SK-N-SH (cell line): ENCODE results near the gene SOX13. TPM values are rescaled to one million over a fixed set of nuclear protein-coding genes. Genes with fewer than 3 reads are reported as not detected.

Source experiments
- CTCF ChIA-PET: fragments of 300-600, 350-600 bp; formaldehyde crosslinking; extraction: SDS; loops from one replicate; lab custom pipeline; 2021; lab: Yijun Ruan, JAX
- POLR2A ChIA-PET: fragments of 350-600 bp; sonication (Branson Sonifier 250); formaldehyde crosslinking; extraction: SDS; loops from one replicate; lab custom pipeline; 2020; ENCODE audit warnings: antibody characterized with exemption, inconsistent platforms; lab: Yijun Ruan, JAX
- DNase-seq: peaks from one replicate; pipeline ENCODE4 v3.0.0; 2012
- H2AFZ ChIP-seq: fragments of 200-600 bp; sonication (generic); 2 replicates; pipeline ENCODE4 v1.8.1; 2016; ENCODE audit warnings: antibody characterized with exemption, mild to moderate bottlenecking, low read depth
- H3F3A ChIP-seq: fragments of 200-600 bp; sonication (generic); replicated peaks from 2 replicates; pipeline ENCODE3; 2016; ENCODE audit warnings: antibody characterized with exemption, mild to moderate bottlenecking; ENCODE audit not compliant: insufficient read depth
- H3K27ac ChIP-seq, 2 experiments: fragments of 200-500 bp in 1 of 2; fragments of 200-600 bp in 1 of 2; sonication (Bioruptor generic) in 1 of 2; sonication (generic), shearing (Covaris generic) in 1 of 2; 2 replicates each; pipeline versions ENCODE4 v1.5.1 to v1.6.1; 2014 to 2016; ENCODE audit warnings: low read depth in 2 of 2, inconsistent platforms in 1 of 2, low read length in 1 of 2, mild to moderate bottlenecking in 1 of 2, mixed read lengths in 1 of 2
- H3K27me3 ChIP-seq: fragments of 200-600 bp; sonication (generic), shearing (Covaris generic); 2 replicates; pipeline ENCODE4 v1.6.1; 2016; ENCODE audit warnings: mixed run types; ENCODE audit not compliant: insufficient read depth
- H3K36me3 ChIP-seq, 2 experiments: fragments of 200-500 bp in 1 of 2; fragments of 200-600 bp in 1 of 2; sonication (Bioruptor generic) in 1 of 2; sonication (generic) in 1 of 2; replicated peaks in 1 of 2; 2 replicates each; pipeline versions ENCODE3 to v1.5.1; 2014 to 2016; ENCODE audit warnings: low read length in 1 of 2, mild to moderate bottlenecking in 1 of 2; ENCODE audit not compliant: insufficient read depth in 2 of 2, control insufficient read depth in 1 of 2
- H3K4me1 ChIP-seq, 2 experiments: fragments of 200-500 bp in 1 of 2; fragments of 200-600 bp in 1 of 2; sonication (Bioruptor generic) in 1 of 2; sonication (generic), shearing (Covaris generic) in 1 of 2; 2 replicates each; pipeline versions ENCODE4 v1.5.1 to v1.6.1; 2014 to 2016; ENCODE audit warnings: low read depth in 1 of 2, low read length in 1 of 2, mixed run types in 1 of 2; ENCODE audit not compliant: insufficient read depth in 2 of 2, control insufficient read depth in 1 of 2
- H3K4me2 ChIP-seq: fragments of 200-600 bp; sonication (generic), shearing (Covaris generic); 2 replicates; pipeline ENCODE4 v1.6.1; 2017; ENCODE audit warnings: mixed run types
- H3K4me3 ChIP-seq, 2 experiments: fragments of 200-500 bp in 1 of 2; fragments of 200-600 bp in 1 of 2; sonication (Bioruptor generic) in 1 of 2; sonication (generic), shearing (Covaris generic) in 1 of 2; 2 replicates each; pipeline versions ENCODE4 v1.5.1 to v1.8.1; 2014 to 2016; ENCODE audit warnings: low read depth in 2 of 2, inconsistent platforms in 1 of 2, low read length in 1 of 2, mild to moderate bottlenecking in 1 of 2, mixed read lengths in 1 of 2, moderate library complexity in 1 of 2
- H3K79me2 ChIP-seq: fragments of 200-600 bp; sonication (generic); 2 replicates; pipeline ENCODE4 v1.8.1; 2017; ENCODE audit warnings: mild to moderate bottlenecking; ENCODE audit not compliant: insufficient read depth
- H3K9ac ChIP-seq: fragments of 200-600 bp; sonication (generic); 2 replicates; pipeline ENCODE4 v1.6.1; 2017; ENCODE audit warnings: mixed run types
- H3K9me2 ChIP-seq: fragments of 200-600 bp; sonication (generic); 2 replicates; pipeline ENCODE4 v1.6.1; 2017; ENCODE audit warnings: mixed run types
- H3K9me3 ChIP-seq: fragments of 200-600 bp; sonication (generic); 2 replicates; pipeline ENCODE4 v1.6.1; 2017; ENCODE audit warnings: mixed run types, mild to moderate bottlenecking, moderate library complexity
- H4K20me1 ChIP-seq: fragments of 200-600 bp; sonication (generic); 2 replicates; pipeline ENCODE4 v1.6.1; 2017; ENCODE audit warnings: mild to moderate bottlenecking, mixed run types; ENCODE audit not compliant: insufficient read depth
- ELF1 ChIP-seq: IDR thresholded peaks from 2 replicates; pipeline ENCODE4 v1.4.0; 2012
- EP300 ChIP-seq, 2 experiments: IDR thresholded peaks; 2 replicates each; pipeline versions ENCODE4 v1.4.0 to v1.6.1; 2012; ENCODE audit warnings: borderline replicate concordance in 1 of 2, low read depth in 1 of 2, low read length in 1 of 2
- EZH2phosphoT487 ChIP-seq: fragments of 200-600 bp; sonication (generic); IDR thresholded peaks from 2 replicates; pipeline ENCODE4 v1.6.1; 2017; ENCODE audit warnings: low read depth, mixed run types, mild to moderate bottlenecking, antibody characterized with exemption, moderate library complexity, borderline replicate concordance
- FOSL2 ChIP-seq: IDR thresholded peaks from 2 replicates; pipeline ENCODE4 v1.4.0; 2012; ENCODE audit warnings: low read depth, mild to moderate bottlenecking, moderate library complexity, borderline replicate concordance
- JUND ChIP-seq: IDR thresholded peaks from 2 replicates; pipeline ENCODE4 v1.4.0; 2012
- MEF2A ChIP-seq: IDR thresholded peaks from 2 replicates; pipeline ENCODE4 v1.4.0; 2012; ENCODE audit warnings: low read depth, borderline replicate concordance
- NFIC ChIP-seq: IDR thresholded peaks from 2 replicates; pipeline ENCODE4 v1.4.0; 2012; ENCODE audit warnings: borderline replicate concordance
- NRF1 ChIP-seq: IDR thresholded peaks from 2 replicates; pipeline ENCODE4 v1.6.1; 2012; ENCODE audit warnings: low read depth, mild to moderate bottlenecking, low read length
- PBX3 ChIP-seq: IDR thresholded peaks from 2 replicates; pipeline ENCODE4; 2012
- RAD21 ChIP-seq: IDR thresholded peaks from 2 replicates; pipeline ENCODE4 v1.6.1; 2012; ENCODE audit warnings: mild to moderate bottlenecking, low read length
- REST ChIP-seq: IDR thresholded peaks from 2 replicates; pipeline ENCODE4 v1.6.1; 2012; ENCODE audit warnings: mild to moderate bottlenecking, low read depth, low read length, moderate library complexity
- RXRA ChIP-seq: IDR thresholded peaks from 2 replicates; pipeline ENCODE4 v1.4.0; 2012; ENCODE audit warnings: low read depth, mild to moderate bottlenecking, borderline replicate concordance
- SIN3A ChIP-seq: IDR thresholded peaks from 2 replicates; pipeline ENCODE4 v1.6.1; 2012; ENCODE audit warnings: low read depth, mild to moderate bottlenecking, low read length, moderate library complexity, borderline replicate concordance
- TEAD4 ChIP-seq: IDR thresholded peaks from 2 replicates; pipeline ENCODE4 v1.4.0; 2012; ENCODE audit warnings: mild to moderate bottlenecking, borderline replicate concordance; ENCODE audit not compliant: insufficient read depth
- USF1 ChIP-seq: IDR thresholded peaks from 2 replicates; pipeline ENCODE4 v1.4.0; 2012; ENCODE audit warnings: low read depth, borderline replicate concordance
- USF2 ChIP-seq: fragments of 150-350 bp; IDR thresholded peaks from 2 replicates; pipeline ENCODE4 v1.6.1; 2017; ENCODE audit warnings: antibody characterized with exemption, low read length, low read depth, borderline replicate concordance
- YY1 ChIP-seq: IDR thresholded peaks from 2 replicates; pipeline ENCODE4 v1.4.0; 2012; ENCODE audit warnings: low read depth, mild to moderate bottlenecking
- WGBS: methylation state at CpG from one replicate; pipeline ENCODE4 v1.1.6; 2017; ENCODE audit warnings: low lambda C conversion rate; 5-methylcytosine and 5-hydroxymethylcytosine counted together
- polyA plus RNA-seq, 3 experiments: library from polyadenylated mRNA; depleted of rRNA; stranded (reverse); fragments of >200 nt; gene quantifications; 2 replicates each; pipeline ENCODE4 v1.2.3, GENCODE V29; 2012

SOX13 gene
- polyA plus RNA-seq, 1 of the 3 experiments (the other 2 are of a cell fraction): 10.6 TPM

- POLR2A ChIA-PET: no interaction called here
- H3K4me2 ChIP-seq: no peak overlapping the region
- H3K79me2 ChIP-seq: 0 out of 2 replicates have a peak, but pooled peaks cover 3% of the 10 kb centered on the region
- no peaks in the 10 kb centered on the region for H3F3A ChIP-seq
- H3K4me1 ChIP-seq: peaks cover 11 to 12% of the 10 kb centered on the region in 2 experiments; a peak in 2 of 4 replicates
- no peaks in the 10 kb centered on the region for H3K9me2 ChIP-seq
- no peak overlapping the region for H3K9ac ChIP-seq
- H4K20me1 ChIP-seq: no peaks in the 10 kb centered on the region
- 94% methylated on average over 1 of the region's 1 CpG for WGBS
- no peak for TF ChIP-seq NFIC
- no peaks in the 10 kb centered on the region for H3K36me3 ChIP-seq
- CTCF ChIA-PET: interaction anchor here (1.1 to 4.1 kb wide), 2 partner anchors 52 to 206 kb away, joined by 3 to 12 read pairs; no protein-coding TSS in a partner anchor
- H3K27me3 ChIP-seq: no peaks in the 10 kb centered on the region
- H3K4me3 ChIP-seq: no peak overlapping the region
- H2AFZ ChIP-seq: no peak overlapping the region
- H3K9me3 ChIP-seq: no peaks in the 10 kb centered on the region
- no peak for DNase-seq
- no peak overlapping the region for H3K27ac ChIP-seq
Observed at GRCh38 chr1:204076891-204077290, 4.0 kb downstream of the SOX13 start.

GRCh38 chr1:204077979-204078696, 5.2 kb downstream of the SOX13 start:
- H3K9me3 ChIP-seq: no peaks in the 10 kb centered on the region
- H3K4me2 ChIP-seq: no peak overlapping the region
- H2AFZ ChIP-seq: no peak overlapping the region
- no peaks in the 10 kb centered on the region for H3F3A ChIP-seq
- POLR2A ChIA-PET: no interaction called here
- no peak overlapping the region for H3K9ac ChIP-seq
- no peaks in the 10 kb centered on the region for H3K27me3 ChIP-seq
- 0 out of 2 replicates have a peak, but pooled peaks cover 3% of the 10 kb centered on the region for H3K79me2 ChIP-seq
- H3K4me3 ChIP-seq: no peak overlapping the region
- H4K20me1 ChIP-seq: no peaks in the 10 kb centered on the region
- no peak for TF ChIP-seq NFIC
- no peak for TF ChIP-seq USF1
- TF ChIP-seq SIN3A: no peak
- no peak for TF ChIP-seq REST
- no peak for TF ChIP-seq NRF1
- TF ChIP-seq EZH2phosphoT487: no peak
- TF ChIP-seq RAD21: no peak
- no peak for TF ChIP-seq RXRA
- no peak for TF ChIP-seq ELF1
- TF ChIP-seq YY1: no peak
- TF ChIP-seq TEAD4: no peak
- no peak for TF ChIP-seq JUND
- TF ChIP-seq MEF2A: no peak
- no peak for TF ChIP-seq FOSL2
- TF ChIP-seq USF2: no peak
- TF ChIP-seq EP300 (IDR thresholded peaks at IDR 0.05; ENCODE audit: borderline replicate concordance in 1 of 2, low read depth in 1 of 2, low read length in 1 of 2): no peak
- no peak for TF ChIP-seq PBX3
- TF ChIP-seq, all 33 proteins: peak for 0
- Histone ChIP-seq H3K9me2 (no peaks in the 10 kb centered on the region), H3K27ac (no peak overlapping the region), H3K36me3 (no peaks in the 10 kb centered on the region), H3K4me1 (peaks cover 11 to 12% of the 10 kb centered on the region in 2 experiments; a peak in 2 of 4 replicates)
- no peak for DNase-seq
- CTCF ChIA-PET: interaction anchor here (1.3 to 4.1 kb wide), 3 partner anchors 9 to 207 kb away, joined by 4 to 12 read pairs (median 6); no protein-coding TSS in a partner anchor
- 94% methylated on average over 10 of the region's 17 CpGs for WGBS
